Type B pancreatic cell (in vitro differentiated cells): ENCODE data around the gene MRPS2. TPM values are rescaled to one million over a fixed set of nuclear protein-coding genes. Genes with fewer than 3 reads are reported as not detected.

Experiments used
- DNase-seq: peaks from one replicate; pipeline ENCODE4 v3.0.0; 2021; ENCODE audit warnings: mixed read lengths; ENCODE audit not compliant: unreplicated experiment; ENCODE audit errors: extremely low spot score
- H3K27ac Mint-ChIP-seq: 2 replicates; pipeline ENCODE4 v1.8.0; 2021; ENCODE audit warnings: mild to moderate bottlenecking, mixed read lengths
- H3K27me3 Mint-ChIP-seq: 2 replicates; pipeline ENCODE4 v1.8.0; 2021; ENCODE audit warnings: mixed read lengths
- H3K36me3 Mint-ChIP-seq: 2 replicates; pipeline ENCODE4 v1.8.0; 2021; ENCODE audit warnings: mixed read lengths
- H3K4me1 Mint-ChIP-seq: one replicate; pipeline ENCODE4 v1.8.0; 2021; ENCODE audit warnings: mixed read lengths; ENCODE audit not compliant: unreplicated experiment
- H3K4me3 Mint-ChIP-seq: 2 replicates; pipeline ENCODE4 v1.8.0; 2021; ENCODE audit warnings: mild to moderate bottlenecking, mixed read lengths
- H3K9me3 Mint-ChIP-seq: 2 replicates; pipeline ENCODE4 v1.8.0; 2021; ENCODE audit warnings: mixed read lengths
- total RNA-seq: library from RNA; stranded (reverse); gene quantifications from 2 replicates; pipeline ENCODE4 v1.2.1, GENCODE V29; 2021; ENCODE audit warnings: low replicate concordance
- TF ChIP-seq, protein P1 (sequence below): fragments of 200-600 bp; sonication (generic); conservative IDR thresholded peaks from 2 replicates; pipeline ENCODE4 v1.5.0; 2021; ENCODE audit warnings: antibody characterized with exemption, mild to moderate bottlenecking

The MRPS2 gene
- total RNA-seq, 1 donor from 2014 or later, result 55.2 TPM

DNA sequence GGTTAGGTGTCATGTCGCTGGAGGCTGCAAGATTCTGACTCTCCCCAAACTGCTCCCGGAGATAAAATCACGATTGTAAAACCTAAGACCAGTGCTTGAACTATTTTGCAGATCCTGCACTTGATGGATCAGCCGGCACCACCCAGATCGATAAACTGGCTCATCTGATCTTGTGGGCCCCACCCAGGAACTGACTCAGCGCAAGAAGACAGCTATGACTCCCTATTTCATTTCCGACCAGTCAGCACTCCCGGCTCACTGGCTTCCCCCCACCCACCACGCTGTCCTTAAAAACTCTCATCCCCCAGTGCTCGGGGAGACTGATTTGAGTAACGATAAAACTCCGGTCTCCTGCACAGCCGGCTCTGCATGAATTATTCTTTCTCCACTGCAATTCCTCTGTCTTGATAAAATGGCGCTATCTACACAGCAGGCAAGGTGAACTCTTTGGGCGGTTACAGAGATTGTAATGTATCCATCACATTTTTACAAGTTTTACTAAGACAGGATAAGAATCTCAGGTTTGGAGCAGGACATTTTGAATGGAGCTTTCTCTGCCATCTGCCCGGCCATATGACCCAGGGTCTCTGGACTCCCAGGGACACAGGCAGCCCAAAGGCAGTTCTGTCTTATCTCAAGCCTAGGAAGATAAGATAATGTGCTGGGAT, 31.5 kb upstream of the MRPS2 start:
- H3K27ac Mint-ChIP-seq, result peak overlapping the region; percentile 77

DNA sequence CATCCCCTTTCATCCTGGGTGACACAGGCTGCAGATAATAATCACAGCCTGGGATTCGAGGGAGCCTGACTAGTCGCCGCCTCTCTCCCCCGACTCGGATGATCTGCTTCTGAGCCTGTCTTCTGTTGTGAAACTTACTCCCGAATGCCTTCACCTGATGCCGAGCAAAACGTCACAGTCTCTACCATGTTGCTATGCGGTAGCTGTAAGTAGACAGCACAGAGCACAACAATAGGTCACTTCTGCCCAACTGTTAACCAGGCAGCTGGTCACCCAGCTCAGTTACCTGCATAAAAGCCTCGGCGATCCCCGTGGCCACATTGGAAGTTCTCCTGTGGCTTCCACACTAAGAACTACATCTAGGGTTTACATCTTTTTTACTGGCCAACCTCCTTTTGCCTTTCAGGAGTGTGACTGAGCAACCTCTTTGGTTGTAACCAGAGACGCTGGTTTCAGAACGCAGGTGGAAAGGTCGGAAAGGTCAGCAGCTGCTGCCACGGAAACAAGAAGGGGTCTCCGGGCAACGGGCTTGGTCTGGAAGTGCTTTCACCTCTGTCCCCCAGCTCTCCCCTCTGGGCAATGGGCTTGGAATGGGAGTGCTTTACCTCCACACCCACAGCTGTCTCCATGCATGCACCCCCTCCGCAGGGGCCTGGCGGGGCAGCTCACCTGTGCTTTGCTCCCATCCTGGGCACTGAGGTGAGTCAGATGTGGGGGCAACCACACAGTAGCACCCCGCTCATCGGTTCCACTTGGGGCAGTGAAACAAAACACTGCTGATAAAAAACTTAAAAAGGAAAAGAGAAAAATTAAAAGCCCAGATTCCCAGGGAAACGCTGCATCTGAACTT, 28.5 kb upstream of the MRPS2 start:
- H3K36me3 Mint-ChIP-seq, result no peaks in the 10 kb centered on the region
- peaks cover 4% of the 10 kb centered on the region for H3K27me3 Mint-ChIP-seq
- H3K4me1 Mint-ChIP-seq, result peaks cover 18% of the 10 kb centered on the region
- TF ChIP-seq, protein P1, sequence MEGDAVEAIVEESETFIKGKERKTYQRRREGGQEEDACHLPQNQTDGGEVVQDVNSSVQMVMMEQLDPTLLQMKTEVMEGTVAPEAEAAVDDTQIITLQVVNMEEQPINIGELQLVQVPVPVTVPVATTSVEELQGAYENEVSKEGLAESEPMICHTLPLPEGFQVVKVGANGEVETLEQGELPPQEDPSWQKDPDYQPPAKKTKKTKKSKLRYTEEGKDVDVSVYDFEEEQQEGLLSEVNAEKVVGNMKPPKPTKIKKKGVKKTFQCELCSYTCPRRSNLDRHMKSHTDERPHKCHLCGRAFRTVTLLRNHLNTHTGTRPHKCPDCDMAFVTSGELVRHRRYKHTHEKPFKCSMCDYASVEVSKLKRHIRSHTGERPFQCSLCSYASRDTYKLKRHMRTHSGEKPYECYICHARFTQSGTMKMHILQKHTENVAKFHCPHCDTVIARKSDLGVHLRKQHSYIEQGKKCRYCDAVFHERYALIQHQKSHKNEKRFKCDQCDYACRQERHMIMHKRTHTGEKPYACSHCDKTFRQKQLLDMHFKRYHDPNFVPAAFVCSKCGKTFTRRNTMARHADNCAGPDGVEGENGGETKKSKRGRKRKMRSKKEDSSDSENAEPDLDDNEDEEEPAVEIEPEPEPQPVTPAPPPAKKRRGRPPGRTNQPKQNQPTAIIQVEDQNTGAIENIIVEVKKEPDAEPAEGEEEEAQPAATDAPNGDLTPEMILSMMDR, result no peak
- DNase-seq, result no peak
- H3K27ac Mint-ChIP-seq, result peak overlapping the region; percentile 76
- H3K9me3 Mint-ChIP-seq, result no peaks in the 10 kb centered on the region
- H3K4me3 Mint-ChIP-seq, result peak overlapping the region; percentile 79

More for the DNA sequence above, 31.5 kb upstream of the MRPS2 start:
- peak overlapping the region; percentile 77 for H3K4me3 Mint-ChIP-seq
- no peaks in the 10 kb centered on the region for H3K9me3 Mint-ChIP-seq
- H3K36me3 Mint-ChIP-seq, result no peaks in the 10 kb centered on the region
- H3K4me1 Mint-ChIP-seq, result peaks cover 18% of the 10 kb centered on the region
- TF ChIP-seq, protein P1, result no peak
- no peak for DNase-seq
- H3K27me3 Mint-ChIP-seq, result peaks cover 4% of the 10 kb centered on the region

DNA sequence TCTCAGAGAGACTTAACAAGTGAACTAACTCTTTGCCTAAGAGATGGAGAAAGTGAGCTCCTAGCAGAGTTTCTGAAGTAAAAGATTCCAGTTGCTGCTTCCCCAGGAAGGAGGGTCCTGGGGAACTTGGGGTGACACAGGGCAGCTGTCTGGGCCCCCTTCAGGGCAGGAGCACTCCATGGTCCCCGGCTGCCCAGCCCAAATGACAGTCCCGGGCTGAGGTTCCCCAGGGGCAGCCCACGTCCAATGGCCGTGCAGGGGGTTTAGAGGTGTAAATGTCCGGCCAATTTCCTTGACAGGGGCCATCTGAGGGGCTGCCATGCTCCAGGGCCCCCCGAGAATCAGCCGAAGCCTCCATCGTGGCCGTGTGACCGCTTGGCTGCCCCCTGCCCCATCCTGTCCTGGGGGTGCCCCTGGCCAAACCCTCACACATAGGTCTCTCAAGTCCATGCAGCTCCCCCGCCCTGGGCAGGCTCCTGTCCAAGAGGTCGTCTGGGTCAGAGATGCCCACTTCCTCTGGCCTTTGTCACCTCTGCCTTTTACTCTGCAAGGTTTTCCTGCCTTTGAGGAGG, 26.4 kb upstream of the MRPS2 start:
- Mint-ChIP-seq H3K36me3 (no peaks in the 10 kb centered on the region), H3K4me3 (no peak overlapping the region), H3K27ac (no peak overlapping the region), H3K4me1 (peaks cover 13% of the 10 kb centered on the region), H3K27me3 (peaks cover 4% of the 10 kb centered on the region), H3K9me3 (no peaks in the 10 kb centered on the region)
- TF ChIP-seq, protein P1, result no peak
- no peak for DNase-seq

DNA sequence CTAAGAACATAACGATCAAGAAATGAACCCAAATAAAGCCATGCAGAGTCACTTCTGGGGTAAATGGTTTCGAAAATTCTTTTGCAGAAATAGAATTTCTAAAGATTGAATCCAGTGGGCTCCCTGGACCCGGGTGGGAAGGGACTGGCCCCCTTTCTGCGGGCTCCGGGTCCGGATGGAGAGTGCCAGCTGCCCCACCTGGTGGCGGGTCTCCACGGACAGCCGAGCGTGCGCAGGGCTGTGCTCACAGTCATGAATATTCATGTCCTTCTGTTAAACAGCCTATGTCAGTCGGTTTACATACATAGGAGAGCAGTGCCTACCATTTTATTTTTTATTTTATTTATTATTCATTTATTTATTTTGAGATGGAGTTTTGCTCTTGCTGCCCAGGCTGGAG, 25.6 kb upstream of the MRPS2 start:
- H3K4me3 Mint-ChIP-seq, result no peak overlapping the region
- H3K4me1 Mint-ChIP-seq, result peaks cover 10% of the 10 kb centered on the region
- TF ChIP-seq, protein P1, result peak; percentile 77
- H3K27ac Mint-ChIP-seq, result no peak overlapping the region
- H3K36me3 Mint-ChIP-seq, result no peaks in the 10 kb centered on the region
- peaks cover 4% of the 10 kb centered on the region for H3K27me3 Mint-ChIP-seq
- no peaks in the 10 kb centered on the region for H3K9me3 Mint-ChIP-seq
- no peak for DNase-seq

DNA sequence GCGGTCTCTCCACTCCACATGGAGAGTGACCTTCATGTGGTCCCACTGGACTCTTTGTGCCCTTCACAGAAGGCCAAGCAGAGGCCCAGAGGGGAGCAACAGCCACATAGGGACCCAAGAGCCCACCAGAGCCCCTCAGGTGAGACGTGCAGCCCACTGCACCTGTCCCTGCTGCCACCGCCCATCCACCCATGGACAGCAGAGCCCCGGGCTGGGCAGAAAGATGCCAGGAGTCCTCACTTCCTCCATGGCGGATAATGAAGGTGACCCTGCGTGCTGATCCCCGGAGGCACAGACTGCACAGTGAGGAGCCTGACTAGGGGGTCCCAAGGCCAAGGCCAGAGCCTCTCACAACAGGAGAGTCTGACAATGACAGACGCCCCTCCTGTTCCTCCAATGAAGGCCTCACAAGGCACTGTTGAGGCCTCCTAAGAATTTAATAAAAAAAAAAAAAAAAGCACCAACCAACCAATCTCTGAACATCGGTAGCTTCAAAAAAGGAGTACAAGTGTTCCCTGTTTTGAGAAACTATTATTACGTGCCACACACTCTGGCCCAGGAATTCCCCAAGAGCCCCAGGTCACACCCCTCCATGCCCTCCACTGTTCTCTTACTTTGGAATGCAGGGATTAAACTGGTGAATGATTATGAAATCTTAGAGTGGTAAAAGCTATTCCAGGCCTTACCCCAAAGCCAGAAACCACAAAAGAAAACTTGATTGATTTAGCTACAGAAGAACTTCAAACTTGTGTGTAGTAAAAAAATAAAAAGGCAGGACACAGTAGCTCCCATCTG, 23.7 kb upstream of the MRPS2 start:
- Mint-ChIP-seq H3K27me3 (peaks cover 2% of the 10 kb centered on the region), H3K4me3 (peak overlapping the region; percentile 34), H3K9me3 (no peaks in the 10 kb centered on the region), H3K4me1 (peaks cover 7% of the 10 kb centered on the region), H3K36me3 (no peaks in the 10 kb centered on the region), H3K27ac (no peak overlapping the region)
- TF ChIP-seq, protein P1, result no peak
- no peak for DNase-seq
